ENCODE measurements around the gene CST8.

Gene CST8

DNA sequence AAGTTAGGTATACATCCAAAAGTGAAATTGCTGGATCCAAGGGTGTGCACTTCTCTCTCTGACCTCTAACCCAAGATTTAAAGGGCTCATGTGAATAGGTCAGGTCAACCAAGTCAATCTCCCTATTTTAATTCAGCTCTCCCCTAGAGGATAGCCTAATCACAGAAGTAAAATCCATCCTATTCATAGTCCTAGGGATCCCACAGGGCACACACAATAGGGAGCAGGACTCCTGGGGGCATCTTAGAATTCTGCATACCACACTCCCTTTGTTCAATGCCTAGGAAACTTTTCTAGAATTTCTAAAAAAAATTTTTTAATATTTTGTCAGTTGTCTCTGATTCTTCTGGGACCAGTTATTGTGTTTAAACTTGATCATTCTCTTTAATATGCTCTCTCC lies 42.2 kb downstream of the CST8 start:
- Histone ChIP-seq H3K9me3 (ENCODE audit: insufficient read depth, low read depth, low read length) (no peaks in the 10 kb centered on the region; the same call in 1 of the 2 replicates), H3K4me3 (ENCODE audit: low read length, poor library complexity, severe bottlenecking) (no peak overlapping the region), H3K27me3 (ENCODE audit: insufficient read depth, low read length, poor library complexity, severe bottlenecking) (no peaks in the 10 kb centered on the region), H3K79me2 (ENCODE audit: insufficient read depth, low read length) (no peaks in the 10 kb centered on the region), H3K9ac (ENCODE audit: low read depth, low read length, poor library complexity, severe bottlenecking) (no peak overlapping the region), H4K20me1 (ENCODE audit: insufficient read depth, low read length, poor library complexity, severe bottlenecking) (no peaks in the 10 kb centered on the region), H3K4me1 (ENCODE audit: insufficient read depth, low read length, poor library complexity, severe bottlenecking) (no peaks in the 10 kb centered on the region), H3F3A (ENCODE audit: low read depth) (no peaks in the 10 kb centered on the region), H3K9me2 (replicated peaks; ENCODE audit: low read depth, low read length) (no peaks in the 10 kb centered on the region), H3K4me2 (ENCODE audit: low read depth, low read length, poor library complexity, severe bottlenecking) (no peak overlapping the region), H3K36me3 (ENCODE audit: insufficient read depth, low read length) (no peaks in the 10 kb centered on the region), H2AFZ (ENCODE audit: low read length) (no peak overlapping the region)
- TF ChIP-seq EZH2phosphoT487 (IDR thresholded peaks at IDR 0.05; ENCODE audit: borderline replicate concordance) (no peak), CTCF (conservative IDR thresholded peaks at IDR 0.05; ENCODE audit: low read length) (no peak)

DNA sequence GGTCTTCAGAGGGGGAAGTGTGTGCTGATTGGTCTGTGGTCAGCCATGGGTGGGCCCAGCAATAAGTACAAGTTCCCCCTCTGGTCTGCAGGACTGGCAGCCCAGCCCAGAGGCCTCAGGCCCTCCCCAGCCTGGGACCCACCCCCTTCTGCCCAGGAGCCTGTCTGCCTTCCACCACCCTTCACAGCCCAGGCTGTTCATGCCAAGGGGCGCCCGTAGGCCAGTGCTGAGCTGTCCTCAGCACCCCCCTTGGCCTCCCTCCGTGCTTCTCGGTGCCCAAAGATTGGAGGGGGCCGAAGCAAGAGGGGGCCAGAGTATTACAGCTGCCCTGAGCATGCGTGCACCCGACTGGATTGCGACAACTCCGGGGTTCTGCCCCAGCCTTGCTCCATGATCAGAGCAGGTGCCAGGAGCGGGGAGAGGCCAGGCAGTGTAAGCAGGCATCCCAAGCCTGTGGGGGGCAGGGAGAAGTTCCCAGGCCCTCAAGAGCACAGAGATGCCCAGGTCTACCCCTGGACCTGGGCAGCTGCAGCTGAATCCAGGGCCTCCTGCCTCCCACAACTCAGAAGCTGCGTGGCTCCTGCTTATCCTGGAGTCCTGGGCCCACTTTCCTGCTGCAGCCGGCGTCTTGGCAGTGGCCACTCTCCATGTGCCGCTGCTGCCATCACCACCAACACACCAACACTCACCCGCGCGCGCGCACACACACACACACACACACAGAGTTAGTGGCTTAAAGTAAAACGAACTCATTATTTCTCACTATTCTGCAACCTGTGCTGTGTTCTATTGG lies 44.1 kb downstream of the CST8 start:
- H3K4me1 ChIP-seq (ENCODE audit: insufficient read depth, low read length, poor library complexity, severe bottlenecking): no peaks in the 10 kb centered on the region
- no peak overlapping the region for H2AFZ ChIP-seq (ENCODE audit: low read length)
- no peaks in the 10 kb centered on the region; the same call in 1 of the 2 replicates for H3K9me3 ChIP-seq (ENCODE audit: insufficient read depth, low read depth, low read length)

GRCh38 chr20:23536328-23536974 lies 45.5 kb downstream of the CST8 start:
- Histone ChIP-seq H3K9me3 (ENCODE audit: insufficient read depth, low read depth, low read length) (no peaks in the 10 kb centered on the region; the same call in 1 of the 2 replicates), H3K27me3 (ENCODE audit: insufficient read depth, low read length, poor library complexity, severe bottlenecking) (no peaks in the 10 kb centered on the region), H3K9ac (ENCODE audit: low read depth, low read length, poor library complexity, severe bottlenecking) (no peak overlapping the region), H3F3A (ENCODE audit: low read depth) (no peaks in the 10 kb centered on the region), H4K20me1 (ENCODE audit: insufficient read depth, low read length, poor library complexity, severe bottlenecking) (no peaks in the 10 kb centered on the region), H3K79me2 (ENCODE audit: insufficient read depth, low read length) (no peaks in the 10 kb centered on the region), H3K4me3 (ENCODE audit: low read length, poor library complexity, severe bottlenecking) (no peak overlapping the region), H3K4me2 (ENCODE audit: low read depth, low read length, poor library complexity, severe bottlenecking) (no peak overlapping the region), H3K9me2 (replicated peaks; ENCODE audit: low read depth, low read length) (no peaks in the 10 kb centered on the region), H2AFZ (ENCODE audit: low read length) (no peak overlapping the region), H3K36me3 (ENCODE audit: insufficient read depth, low read length) (no peaks in the 10 kb centered on the region), H3K4me1 (ENCODE audit: insufficient read depth, low read length, poor library complexity, severe bottlenecking) (no peaks in the 10 kb centered on the region)
- TF ChIP-seq EZH2phosphoT487 (IDR thresholded peaks at IDR 0.05; ENCODE audit: borderline replicate concordance): no peak
- no peak for TF ChIP-seq CTCF (conservative IDR thresholded peaks at IDR 0.05; ENCODE audit: low read length)

More for the DNA sequence above, 44.1 kb downstream of the CST8 start:
- Histone ChIP-seq H3K79me2 (ENCODE audit: insufficient read depth, low read length) (no peaks in the 10 kb centered on the region), H4K20me1 (ENCODE audit: insufficient read depth, low read length, poor library complexity, severe bottlenecking) (no peaks in the 10 kb centered on the region), H3K4me2 (ENCODE audit: low read depth, low read length, poor library complexity, severe bottlenecking) (no peak overlapping the region), H3K4me3 (ENCODE audit: low read length, poor library complexity, severe bottlenecking) (no peak overlapping the region), H3K9me2 (replicated peaks; ENCODE audit: low read depth, low read length) (no peaks in the 10 kb centered on the region), H3F3A (ENCODE audit: low read depth) (no peaks in the 10 kb centered on the region), H3K27me3 (ENCODE audit: insufficient read depth, low read length, poor library complexity, severe bottlenecking) (no peaks in the 10 kb centered on the region), H3K36me3 (ENCODE audit: insufficient read depth, low read length) (no peaks in the 10 kb centered on the region), H3K9ac (ENCODE audit: low read depth, low read length, poor library complexity, severe bottlenecking) (no peak overlapping the region)
- no peak for TF ChIP-seq EZH2phosphoT487 (IDR thresholded peaks at IDR 0.05; ENCODE audit: borderline replicate concordance)
- no peak for TF ChIP-seq CTCF (conservative IDR thresholded peaks at IDR 0.05; ENCODE audit: low read length)

All from Loucy (cell line).